ACHN (cell line): ENCODE measurements around the gene SHC3.

Experiments
- DNase-seq: peaks from one replicate; pipeline ENCODE4 v3.0.0-alpha.2; 2015
- in situ Hi-C: cut with HindIII; loops from 2 replicates; pipeline ENCODE4 v1.10.0; 2017; ENCODE audit warnings: low sequenced_read_pairs, low pct_ligation_motif_present, low pct_unique_long_range_greater_than_20kb

SHC3 gene

DNA sequence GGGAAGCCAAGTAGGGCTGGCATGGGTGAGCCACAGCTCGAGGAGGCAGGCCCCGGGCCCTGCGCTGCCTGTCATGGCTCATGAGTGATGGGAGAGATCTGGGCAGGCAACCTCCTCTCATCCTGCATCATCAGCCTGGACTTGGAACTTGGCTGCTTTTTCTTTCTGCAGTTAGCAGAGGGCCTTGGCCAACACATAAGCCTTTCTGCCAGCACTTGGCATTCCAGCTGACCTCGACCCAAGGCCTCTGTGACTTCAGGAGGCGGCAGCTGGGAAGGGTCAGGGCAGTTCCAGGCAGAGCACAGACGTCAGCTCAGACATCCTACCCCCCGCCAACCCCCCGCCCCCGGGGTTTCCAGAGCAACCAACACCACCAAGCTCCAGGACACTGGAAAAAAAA is 179.7 kb downstream of the SHC3 start:
- in situ Hi-C loops: no loop called here
- DNase-seq: no peak

DNA sequence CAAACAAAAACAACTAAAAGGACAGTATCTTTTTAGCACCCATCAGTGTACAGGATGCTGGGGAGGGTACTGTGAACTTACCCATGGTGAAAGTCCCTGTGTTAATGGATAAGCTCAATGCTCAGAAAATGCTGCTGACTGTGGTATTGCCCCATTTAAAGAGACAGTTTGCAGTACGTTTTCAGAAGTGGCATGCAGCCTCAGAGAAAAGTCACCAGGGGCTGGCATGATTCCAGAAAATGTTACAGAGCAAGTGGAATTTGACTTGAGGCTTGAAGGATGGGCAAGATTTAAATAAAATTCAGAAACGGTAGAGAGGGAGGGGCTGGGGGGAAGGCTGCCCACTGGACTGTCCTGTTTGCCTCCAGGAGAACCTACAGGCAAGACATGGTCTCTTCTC is 180.1 kb downstream of the SHC3 start:
- in situ Hi-C loops: no loop called here

GRCh38 chr9:88997646-88998045 is 181.0 kb downstream of the SHC3 start:
- no peak for DNase-seq
- in situ Hi-C loops: no loop called here

More for the DNA sequence above, 180.1 kb downstream of the SHC3 start:
- no peak for DNase-seq

GRCh38 chr9:88996921-88997235 is 181.7 kb downstream of the SHC3 start:
- in situ Hi-C loops: no loop called here
- no peak for DNase-seq

- no peak for DNase-seq
- in situ Hi-C loops: no loop called here
Observed at GRCh38 chr9:88996046-88996920, 182.3 kb downstream of the SHC3 start.

GRCh38 chr9:88995627-88996026 is 183.0 kb downstream of the SHC3 start:
- in situ Hi-C loops: no loop called here
- no peak for DNase-seq

- in situ Hi-C loops: no loop called here
- DNase-seq: no peak
Observed at GRCh38 chr9:88995200-88995577, 183.4 kb downstream of the SHC3 start.

DNA sequence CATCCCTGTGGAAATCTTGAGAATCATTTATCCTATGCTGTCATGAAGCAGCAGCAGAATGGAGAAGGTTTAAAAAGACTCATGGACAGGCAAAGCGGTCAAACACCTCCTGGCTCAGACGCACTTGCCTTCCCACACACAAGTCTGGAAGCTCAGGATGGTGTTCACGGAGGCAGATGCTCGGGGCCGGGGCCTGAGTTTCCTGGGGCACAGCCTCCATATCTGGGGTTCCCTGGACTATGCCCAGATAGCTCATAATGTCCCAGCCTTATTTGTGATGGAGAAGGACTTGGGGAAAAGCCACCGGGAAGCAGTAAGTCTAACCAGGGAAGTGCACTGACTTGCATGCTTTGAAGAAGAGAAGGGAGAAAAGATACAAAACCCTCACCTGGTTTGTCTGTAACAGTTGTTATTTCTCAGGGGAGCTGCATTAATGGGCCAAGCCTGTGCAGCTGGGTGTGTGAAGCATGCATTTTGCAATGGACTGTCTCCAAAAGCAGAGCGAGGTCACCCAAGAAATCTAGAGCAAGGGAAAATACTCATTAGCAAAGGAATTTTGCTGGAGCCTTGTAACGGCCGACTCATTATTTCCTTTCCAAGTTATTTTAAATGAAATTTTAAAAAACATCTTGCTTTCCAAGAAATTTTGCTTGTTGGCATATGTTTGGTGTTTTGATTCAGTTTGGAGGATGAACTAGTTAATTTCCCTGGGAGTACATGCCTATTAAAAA is 184.0 kb downstream of the SHC3 start:
- in situ Hi-C loops: no loop called here
- DNase-seq: no peak

GRCh38 chr9:88993871-88994460 is 184.7 kb downstream of the SHC3 start:
- DNase-seq: no peak
- in situ Hi-C loops: no loop called here

- in situ Hi-C loops: no loop called here
- no peak for DNase-seq
Observed at GRCh38 chr9:88993327-88993726, 185.3 kb downstream of the SHC3 start.

GRCh38 chr9:88992556-88992955 is 186.1 kb downstream of the SHC3 start:
- in situ Hi-C loops: no loop called here
- no peak for DNase-seq

GRCh38 chr9:88991066-88992034 is 187.3 kb downstream of the SHC3 start, which contains the start of gene S1PR3:
TSS of gene S1PR3 (plus strand) at chr9:88991468. CDS start at chr9:89001201, 9,733 bp downstream.
- peak; percentile 18 for DNase-seq
- in situ Hi-C loops: no loop called here

GRCh38 chr9:88990729-88991065 is 187.9 kb downstream of the SHC3 start:
- no peak for DNase-seq
- in situ Hi-C loops: no loop called here

DNA sequence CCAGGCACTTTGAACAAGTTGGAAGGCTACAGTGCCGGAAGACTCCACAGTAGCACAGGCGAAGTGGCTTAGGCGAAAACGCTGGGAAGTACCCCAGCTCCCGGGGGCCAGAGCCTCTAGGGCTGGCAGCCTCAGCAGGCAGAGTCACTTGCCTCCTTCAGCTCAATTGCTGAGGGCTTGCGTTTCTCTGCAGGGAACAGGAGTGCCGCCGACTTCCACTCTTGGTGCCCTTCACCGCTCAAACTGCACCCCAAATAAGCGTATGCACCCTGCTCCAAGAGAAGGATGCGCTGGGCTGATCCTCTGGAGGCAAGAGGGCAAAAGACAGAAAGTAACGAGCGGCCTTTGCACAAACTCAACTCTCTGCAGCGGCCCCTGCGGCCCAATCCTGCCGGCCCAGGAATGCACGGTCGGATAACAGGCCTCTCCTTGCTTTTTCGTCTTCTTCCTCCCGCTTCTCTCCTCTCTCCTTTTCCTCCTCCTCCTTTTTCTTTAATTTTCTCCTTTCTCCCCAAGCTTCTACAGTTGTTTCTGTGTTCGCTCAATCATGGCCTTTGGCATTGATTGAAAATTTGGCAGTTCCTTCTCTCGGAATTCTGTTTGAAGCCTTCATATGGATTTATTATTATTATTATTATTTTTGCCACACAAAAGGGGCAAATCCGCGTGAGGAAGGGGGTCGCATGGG is 188.4 kb downstream of the SHC3 start:
- in situ Hi-C loops: no loop called here
- DNase-seq: no peak

DNA sequence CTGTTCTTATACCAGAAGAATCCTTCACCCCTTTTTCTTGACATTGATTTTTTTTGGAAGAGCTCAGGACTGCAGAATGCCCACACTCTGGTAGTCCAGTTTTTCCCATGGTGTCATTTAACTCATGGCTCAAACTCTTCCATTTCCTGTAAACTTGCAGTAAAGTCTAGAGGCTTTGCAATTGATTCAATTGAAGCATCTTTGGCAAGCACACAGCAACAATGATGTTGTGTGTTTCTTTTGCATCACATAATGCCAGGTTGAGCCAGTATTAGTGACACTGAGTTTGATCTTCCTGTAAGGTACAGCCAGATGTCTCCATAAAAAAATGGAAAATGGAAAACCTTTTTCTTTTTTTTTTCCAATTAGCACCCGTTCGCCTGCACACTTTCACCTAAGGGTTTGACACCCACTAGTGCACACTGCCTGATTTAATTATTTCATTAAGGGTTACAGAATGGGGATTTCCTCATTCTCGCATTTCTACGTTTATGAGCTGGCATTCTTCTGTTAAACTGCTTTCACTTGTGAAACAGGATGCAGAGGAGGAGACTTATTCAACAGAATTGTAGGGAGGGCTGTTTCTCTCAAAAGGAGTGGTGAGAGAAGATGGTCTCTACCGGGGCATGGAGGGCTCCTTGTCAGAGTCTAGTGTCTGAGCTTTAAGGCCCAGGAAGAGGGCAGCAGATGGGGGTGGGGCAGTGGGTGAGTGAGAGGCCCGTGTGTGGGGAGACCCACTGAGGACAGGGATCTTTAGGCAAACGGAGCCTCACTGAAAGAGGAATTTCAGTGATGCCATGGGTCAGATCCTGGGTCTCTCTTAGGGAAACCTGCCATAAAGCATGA is 189.6 kb downstream of the SHC3 start:
- no peak for DNase-seq

DNA sequence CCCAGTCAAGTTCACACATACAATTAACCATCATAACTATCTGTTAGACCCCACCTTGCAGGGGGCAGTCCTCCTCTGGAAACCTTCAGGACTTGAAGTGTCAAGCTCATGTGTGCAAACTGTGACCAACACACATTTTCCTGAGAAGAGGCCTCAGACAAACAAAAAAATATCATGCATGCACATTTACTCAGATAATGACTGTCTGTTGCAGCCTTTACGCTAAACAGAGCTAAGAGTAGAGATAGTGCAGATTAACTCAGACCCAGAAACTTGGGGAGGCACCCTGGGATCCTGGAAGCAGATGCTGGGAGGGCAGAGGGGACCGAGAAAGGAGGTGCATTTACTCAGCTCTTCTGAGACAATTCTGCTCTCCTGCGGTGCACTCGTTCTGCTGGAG is 191.0 kb downstream of the SHC3 start:
- DNase-seq: no peak
- in situ Hi-C loops: no loop called here

More for the DNA sequence above, 189.6 kb downstream of the SHC3 start:
- in situ Hi-C loops: no loop called here

GRCh38 chr9:88986776-88987175 is 191.8 kb downstream of the SHC3 start:
- in situ Hi-C loops: no loop called here
- no peak for DNase-seq
